ENCODE measurements around the gene SOX6.

Gene SOX6

DNA sequence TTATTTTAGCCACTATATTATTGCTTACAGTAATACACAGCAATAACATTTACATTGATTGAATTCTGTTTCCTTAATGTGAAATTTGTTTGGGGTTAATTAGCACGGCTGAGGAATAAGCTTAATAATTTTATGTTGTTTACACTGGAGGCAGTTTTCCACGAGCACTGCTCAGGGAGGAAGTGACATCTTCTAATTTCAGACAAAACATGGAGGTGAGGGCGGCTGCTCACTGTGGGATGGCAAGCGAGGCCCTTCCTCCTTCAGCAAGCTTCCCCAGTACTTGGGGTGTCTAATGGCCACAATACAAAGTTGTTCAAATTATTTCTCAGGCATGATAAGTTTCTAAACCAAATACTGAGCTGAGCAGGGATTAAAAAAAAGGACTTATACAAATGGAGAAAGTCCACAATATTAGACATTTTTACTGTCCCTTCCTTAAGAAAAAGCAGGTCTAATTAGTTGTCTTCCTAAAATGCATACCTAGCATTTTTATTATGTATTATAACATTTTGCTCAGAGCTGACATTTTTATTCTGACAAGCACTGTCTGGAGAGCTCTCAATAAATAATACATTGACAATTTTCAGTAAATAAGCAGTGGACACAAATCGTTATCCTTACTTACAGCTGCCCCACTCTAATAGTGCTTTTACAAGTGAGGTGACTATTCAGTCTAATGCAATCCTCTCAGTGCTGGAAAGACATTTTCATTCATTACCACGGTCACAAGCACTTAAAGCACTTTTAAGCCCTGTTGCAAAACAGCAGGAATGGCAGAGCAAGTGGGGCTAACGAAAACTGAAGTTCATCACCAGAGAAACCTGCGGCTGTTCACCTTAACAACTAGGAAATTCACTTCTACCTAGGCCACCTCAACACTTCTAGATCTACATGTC is 56.2 kb downstream of the SOX6 start:
- TF ChIP-seq, protein P1, sequence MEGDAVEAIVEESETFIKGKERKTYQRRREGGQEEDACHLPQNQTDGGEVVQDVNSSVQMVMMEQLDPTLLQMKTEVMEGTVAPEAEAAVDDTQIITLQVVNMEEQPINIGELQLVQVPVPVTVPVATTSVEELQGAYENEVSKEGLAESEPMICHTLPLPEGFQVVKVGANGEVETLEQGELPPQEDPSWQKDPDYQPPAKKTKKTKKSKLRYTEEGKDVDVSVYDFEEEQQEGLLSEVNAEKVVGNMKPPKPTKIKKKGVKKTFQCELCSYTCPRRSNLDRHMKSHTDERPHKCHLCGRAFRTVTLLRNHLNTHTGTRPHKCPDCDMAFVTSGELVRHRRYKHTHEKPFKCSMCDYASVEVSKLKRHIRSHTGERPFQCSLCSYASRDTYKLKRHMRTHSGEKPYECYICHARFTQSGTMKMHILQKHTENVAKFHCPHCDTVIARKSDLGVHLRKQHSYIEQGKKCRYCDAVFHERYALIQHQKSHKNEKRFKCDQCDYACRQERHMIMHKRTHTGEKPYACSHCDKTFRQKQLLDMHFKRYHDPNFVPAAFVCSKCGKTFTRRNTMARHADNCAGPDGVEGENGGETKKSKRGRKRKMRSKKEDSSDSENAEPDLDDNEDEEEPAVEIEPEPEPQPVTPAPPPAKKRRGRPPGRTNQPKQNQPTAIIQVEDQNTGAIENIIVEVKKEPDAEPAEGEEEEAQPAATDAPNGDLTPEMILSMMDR (conservative IDR thresholded peaks at IDR 0.05; ENCODE audit: low read length), result no peak
- no peak for TF ChIP-seq EZH2phosphoT487 (IDR thresholded peaks at IDR 0.05; ENCODE audit: borderline replicate concordance)
- Histone ChIP-seq H3K36me3 (ENCODE audit: insufficient read depth, low read length) (no peaks in the 10 kb centered on the region), H3K4me2 (ENCODE audit: low read depth, low read length, poor library complexity, severe bottlenecking) (no peak overlapping the region), H4K20me1 (ENCODE audit: insufficient read depth, low read length, poor library complexity, severe bottlenecking) (no peaks in the 10 kb centered on the region), H3K4me1 (ENCODE audit: insufficient read depth, low read length, poor library complexity, severe bottlenecking) (no peaks in the 10 kb centered on the region), H3K79me2 (ENCODE audit: insufficient read depth, low read length) (no peaks in the 10 kb centered on the region), H3K27me3 (ENCODE audit: insufficient read depth, low read length, poor library complexity, severe bottlenecking) (no peaks in the 10 kb centered on the region), H3F3A (ENCODE audit: low read depth) (no peaks in the 10 kb centered on the region), H3K9ac (ENCODE audit: low read depth, low read length, poor library complexity, severe bottlenecking) (no peak overlapping the region), H3K9me2 (replicated peaks; ENCODE audit: low read depth, low read length) (no peaks in the 10 kb centered on the region), H3K4me3 (ENCODE audit: low read length, poor library complexity, severe bottlenecking) (no peak overlapping the region), H2AFZ (ENCODE audit: low read length) (no peak overlapping the region), H3K9me3 (ENCODE audit: insufficient read depth, low read depth, low read length) (no peaks in the 10 kb centered on the region)

DNA sequence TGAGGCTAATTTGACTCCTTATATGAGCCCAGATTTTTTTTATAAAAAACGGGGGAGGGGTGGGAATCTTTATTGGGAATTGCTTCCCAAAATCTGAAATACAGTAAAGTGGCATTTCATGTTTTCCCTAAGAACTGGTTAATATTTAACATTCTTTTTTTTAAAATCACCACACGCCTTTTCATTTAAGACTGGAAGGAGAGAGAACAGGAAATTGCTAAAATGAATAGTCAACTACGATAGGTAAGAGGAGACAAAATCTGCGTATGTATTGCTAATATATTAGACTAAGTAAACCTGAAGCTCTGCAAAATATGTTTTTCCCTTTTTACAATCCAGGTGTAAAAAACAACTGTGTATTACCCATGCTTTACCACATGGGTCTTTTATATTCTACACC is 57.0 kb downstream of the SOX6 start:
- Histone ChIP-seq H3K9ac (ENCODE audit: low read depth, low read length, poor library complexity, severe bottlenecking) (no peak overlapping the region), H3K9me2 (replicated peaks; ENCODE audit: low read depth, low read length) (no peaks in the 10 kb centered on the region)

DNA sequence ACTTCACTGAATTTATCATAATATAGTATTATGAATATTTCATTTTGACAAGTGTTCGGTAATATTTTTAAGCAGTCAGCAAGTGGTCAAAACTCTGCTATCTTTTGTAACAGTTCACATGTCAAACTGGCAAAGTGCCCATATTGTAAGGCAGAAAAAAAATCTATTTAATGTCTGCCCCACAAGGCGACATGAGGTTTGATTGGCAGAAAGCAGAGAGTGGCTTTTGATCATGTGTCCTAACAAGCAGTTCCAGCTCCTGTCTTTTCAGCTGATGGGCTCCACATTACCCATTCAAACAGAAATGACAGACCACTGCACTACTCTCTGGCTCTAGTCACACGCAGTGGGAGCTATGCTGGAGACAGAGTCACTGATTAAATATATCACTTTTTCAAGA is 59.0 kb downstream of the SOX6 start:
- H2AFZ ChIP-seq (ENCODE audit: low read length), result no peak overlapping the region
- no peaks in the 10 kb centered on the region for H3F3A ChIP-seq (ENCODE audit: low read depth)
- no peak overlapping the region for H3K9ac ChIP-seq (ENCODE audit: low read depth, low read length, poor library complexity, severe bottlenecking)
- no peaks in the 10 kb centered on the region for H3K36me3 ChIP-seq (ENCODE audit: insufficient read depth, low read length)
- no peaks in the 10 kb centered on the region for H4K20me1 ChIP-seq (ENCODE audit: insufficient read depth, low read length, poor library complexity, severe bottlenecking)
- no peak overlapping the region for H3K4me2 ChIP-seq (ENCODE audit: low read depth, low read length, poor library complexity, severe bottlenecking)
- no peaks in the 10 kb centered on the region for H3K9me2 ChIP-seq (replicated peaks; ENCODE audit: low read depth, low read length)
- H3K4me3 ChIP-seq (ENCODE audit: low read length, poor library complexity, severe bottlenecking), result no peak overlapping the region
- H3K79me2 ChIP-seq (ENCODE audit: insufficient read depth, low read length), result no peaks in the 10 kb centered on the region
- no peak for TF ChIP-seq EZH2phosphoT487 (IDR thresholded peaks at IDR 0.05; ENCODE audit: borderline replicate concordance)
- TF ChIP-seq, protein P1 (conservative IDR thresholded peaks at IDR 0.05; ENCODE audit: low read length), result no peak
- no peaks in the 10 kb centered on the region for H3K9me3 ChIP-seq (ENCODE audit: insufficient read depth, low read depth, low read length)
- no peaks in the 10 kb centered on the region for H3K27me3 ChIP-seq (ENCODE audit: insufficient read depth, low read length, poor library complexity, severe bottlenecking)
- H3K4me1 ChIP-seq (ENCODE audit: insufficient read depth, low read length, poor library complexity, severe bottlenecking), result no peaks in the 10 kb centered on the region

More for the DNA sequence above, 57.0 kb downstream of the SOX6 start:
- Histone ChIP-seq H3K4me1 (ENCODE audit: insufficient read depth, low read length, poor library complexity, severe bottlenecking) (no peaks in the 10 kb centered on the region), H3K79me2 (ENCODE audit: insufficient read depth, low read length) (no peaks in the 10 kb centered on the region), H2AFZ (ENCODE audit: low read length) (no peak overlapping the region), H3K4me3 (ENCODE audit: low read length, poor library complexity, severe bottlenecking) (no peak overlapping the region), H3K36me3 (ENCODE audit: insufficient read depth, low read length) (no peaks in the 10 kb centered on the region), H3K9me3 (ENCODE audit: insufficient read depth, low read depth, low read length) (no peaks in the 10 kb centered on the region), H3K4me2 (ENCODE audit: low read depth, low read length, poor library complexity, severe bottlenecking) (no peak overlapping the region), H3K27me3 (ENCODE audit: insufficient read depth, low read length, poor library complexity, severe bottlenecking) (no peaks in the 10 kb centered on the region), H3F3A (ENCODE audit: low read depth) (no peaks in the 10 kb centered on the region), H4K20me1 (ENCODE audit: insufficient read depth, low read length, poor library complexity, severe bottlenecking) (no peaks in the 10 kb centered on the region)
- TF ChIP-seq, protein P1 (conservative IDR thresholded peaks at IDR 0.05; ENCODE audit: low read length), result no peak
- no peak for TF ChIP-seq EZH2phosphoT487 (IDR thresholded peaks at IDR 0.05; ENCODE audit: borderline replicate concordance)

All from Loucy (cell line).